ENCODE data around the gene UGT1A3.

Gene UGT1A3

DNA sequence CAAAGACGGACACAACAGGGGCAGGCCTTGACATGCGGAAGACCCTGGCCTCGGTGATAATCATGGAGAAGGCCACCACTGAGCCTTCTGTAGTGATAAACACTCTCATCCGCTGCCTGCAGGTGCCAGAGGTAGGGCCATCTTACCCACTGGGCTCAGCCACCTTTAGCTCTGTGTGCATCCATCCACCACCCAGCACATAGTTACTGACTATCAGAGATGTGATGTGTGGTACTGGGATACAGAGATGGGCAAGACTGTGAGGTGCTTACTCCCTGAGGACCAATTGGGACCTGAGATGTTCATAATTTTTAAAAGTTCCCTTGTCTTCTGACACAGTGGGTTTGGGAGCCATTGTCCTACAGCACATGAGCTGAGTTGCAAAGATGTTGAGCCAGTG is 50.9 kb downstream of the UGT1A3 start:
- Histone ChIP-seq H3K4me3 (replicated peaks; ENCODE audit: insufficient read depth, low read length) (no peak overlapping the region), H3K27me3 (ENCODE audit: insufficient read depth, poor library complexity, severe bottlenecking) (no peaks in the 10 kb centered on the region), H3K27ac (replicated peaks) (no peak overlapping the region)
- TF ChIP-seq, protein P1, sequence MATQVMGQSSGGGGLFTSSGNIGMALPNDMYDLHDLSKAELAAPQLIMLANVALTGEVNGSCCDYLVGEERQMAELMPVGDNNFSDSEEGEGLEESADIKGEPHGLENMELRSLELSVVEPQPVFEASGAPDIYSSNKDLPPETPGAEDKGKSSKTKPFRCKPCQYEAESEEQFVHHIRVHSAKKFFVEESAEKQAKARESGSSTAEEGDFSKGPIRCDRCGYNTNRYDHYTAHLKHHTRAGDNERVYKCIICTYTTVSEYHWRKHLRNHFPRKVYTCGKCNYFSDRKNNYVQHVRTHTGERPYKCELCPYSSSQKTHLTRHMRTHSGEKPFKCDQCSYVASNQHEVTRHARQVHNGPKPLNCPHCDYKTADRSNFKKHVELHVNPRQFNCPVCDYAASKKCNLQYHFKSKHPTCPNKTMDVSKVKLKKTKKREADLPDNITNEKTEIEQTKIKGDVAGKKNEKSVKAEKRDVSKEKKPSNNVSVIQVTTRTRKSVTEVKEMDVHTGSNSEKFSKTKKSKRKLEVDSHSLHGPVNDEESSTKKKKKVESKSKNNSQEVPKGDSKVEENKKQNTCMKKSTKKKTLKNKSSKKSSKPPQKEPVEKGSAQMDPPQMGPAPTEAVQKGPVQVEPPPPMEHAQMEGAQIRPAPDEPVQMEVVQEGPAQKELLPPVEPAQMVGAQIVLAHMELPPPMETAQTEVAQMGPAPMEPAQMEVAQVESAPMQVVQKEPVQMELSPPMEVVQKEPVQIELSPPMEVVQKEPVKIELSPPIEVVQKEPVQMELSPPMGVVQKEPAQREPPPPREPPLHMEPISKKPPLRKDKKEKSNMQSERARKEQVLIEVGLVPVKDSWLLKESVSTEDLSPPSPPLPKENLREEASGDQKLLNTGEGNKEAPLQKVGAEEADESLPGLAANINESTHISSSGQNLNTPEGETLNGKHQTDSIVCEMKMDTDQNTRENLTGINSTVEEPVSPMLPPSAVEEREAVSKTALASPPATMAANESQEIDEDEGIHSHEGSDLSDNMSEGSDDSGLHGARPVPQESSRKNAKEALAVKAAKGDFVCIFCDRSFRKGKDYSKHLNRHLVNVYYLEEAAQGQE (IDR thresholded peaks at IDR 0.05; ENCODE audit: insufficient replicate concordance, low read depth), result no peak
- TF ChIP-seq GABPA (IDR thresholded peaks at IDR 0.05; ENCODE audit: low read depth), result no peak
- TF ChIP-seq, protein P2, sequence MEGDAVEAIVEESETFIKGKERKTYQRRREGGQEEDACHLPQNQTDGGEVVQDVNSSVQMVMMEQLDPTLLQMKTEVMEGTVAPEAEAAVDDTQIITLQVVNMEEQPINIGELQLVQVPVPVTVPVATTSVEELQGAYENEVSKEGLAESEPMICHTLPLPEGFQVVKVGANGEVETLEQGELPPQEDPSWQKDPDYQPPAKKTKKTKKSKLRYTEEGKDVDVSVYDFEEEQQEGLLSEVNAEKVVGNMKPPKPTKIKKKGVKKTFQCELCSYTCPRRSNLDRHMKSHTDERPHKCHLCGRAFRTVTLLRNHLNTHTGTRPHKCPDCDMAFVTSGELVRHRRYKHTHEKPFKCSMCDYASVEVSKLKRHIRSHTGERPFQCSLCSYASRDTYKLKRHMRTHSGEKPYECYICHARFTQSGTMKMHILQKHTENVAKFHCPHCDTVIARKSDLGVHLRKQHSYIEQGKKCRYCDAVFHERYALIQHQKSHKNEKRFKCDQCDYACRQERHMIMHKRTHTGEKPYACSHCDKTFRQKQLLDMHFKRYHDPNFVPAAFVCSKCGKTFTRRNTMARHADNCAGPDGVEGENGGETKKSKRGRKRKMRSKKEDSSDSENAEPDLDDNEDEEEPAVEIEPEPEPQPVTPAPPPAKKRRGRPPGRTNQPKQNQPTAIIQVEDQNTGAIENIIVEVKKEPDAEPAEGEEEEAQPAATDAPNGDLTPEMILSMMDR (IDR thresholded peaks at IDR 0.05; ENCODE audit: insufficient read depth, low read length), result no peak
- TF ChIP-seq POLR2AphosphoS5 (IDR thresholded peaks at IDR 0.05; ENCODE audit: low read depth), result no peak
- no peak for TF ChIP-seq SPI1 (IDR thresholded peaks at IDR 0.05; ENCODE audit: borderline replicate concordance, low read depth)
- DNase-seq (ENCODE audit: low read depth in 1 of 2, low spot score in 1 of 2), result no peak

DNA sequence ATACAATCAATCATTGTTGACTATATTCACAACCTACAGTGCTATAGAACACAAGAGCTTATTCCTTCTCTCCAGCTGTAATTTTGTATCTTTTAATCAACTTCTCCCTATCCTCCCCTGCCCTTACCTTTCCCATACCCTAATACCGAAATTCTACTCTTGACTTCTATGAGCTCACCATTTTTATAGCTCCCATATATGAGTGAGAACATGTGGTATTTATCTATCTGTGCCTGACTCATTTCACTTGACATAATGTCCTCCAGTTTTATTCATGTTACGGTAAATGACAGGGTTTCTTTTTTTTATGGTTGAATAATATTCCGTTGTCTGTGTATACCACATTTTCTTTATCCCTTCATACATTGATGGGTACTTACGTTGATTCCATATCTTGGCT is 51.9 kb downstream of the UGT1A3 start:
- no peak overlapping the region for H3K27ac ChIP-seq (replicated peaks)
- H3K27me3 ChIP-seq (ENCODE audit: insufficient read depth, poor library complexity, severe bottlenecking), result no peaks in the 10 kb centered on the region
- TF ChIP-seq GABPA (IDR thresholded peaks at IDR 0.05; ENCODE audit: low read depth), result no peak
- TF ChIP-seq, protein P1 (IDR thresholded peaks at IDR 0.05; ENCODE audit: insufficient replicate concordance, low read depth), result no peak
- TF ChIP-seq, protein P2 (IDR thresholded peaks at IDR 0.05; ENCODE audit: insufficient read depth, low read length), result no peak
- H3K4me3 ChIP-seq (replicated peaks; ENCODE audit: insufficient read depth, low read length), result no peak overlapping the region
- DNase-seq (ENCODE audit: low read depth in 1 of 2, low spot score in 1 of 2), result no peak

DNA sequence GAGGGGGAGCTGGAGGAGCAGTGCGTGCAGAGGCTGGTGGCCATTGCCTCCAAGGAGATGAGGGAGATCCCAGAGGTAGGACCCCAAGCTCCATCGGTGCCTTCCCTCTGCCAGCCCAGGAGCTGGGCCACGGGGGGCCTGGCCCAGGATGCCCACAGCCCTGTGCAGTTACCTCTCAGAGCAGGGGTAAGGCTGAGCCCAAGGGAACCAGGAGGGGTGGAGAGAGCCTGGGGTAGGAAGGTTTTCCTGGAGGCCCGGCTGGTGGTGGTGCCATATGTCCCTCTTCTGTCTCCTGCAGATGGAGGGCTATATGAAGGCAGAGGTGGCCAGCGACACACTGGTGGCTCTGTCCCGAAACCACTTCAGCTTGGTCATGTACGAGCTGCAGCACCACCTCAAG is 60.7 kb downstream of the UGT1A3 start:
- Histone ChIP-seq H3K4me3 (replicated peaks; ENCODE audit: insufficient read depth, low read length) (no peak overlapping the region), H3K27me3 (ENCODE audit: insufficient read depth, poor library complexity, severe bottlenecking) (no peaks in the 10 kb centered on the region), H3K27ac (replicated peaks) (no peak overlapping the region)
- no peak for TF ChIP-seq GABPA (IDR thresholded peaks at IDR 0.05; ENCODE audit: low read depth)
- TF ChIP-seq, protein P2 (IDR thresholded peaks at IDR 0.05; ENCODE audit: insufficient read depth, low read length), result no peak
- no peak for TF ChIP-seq SPI1 (IDR thresholded peaks at IDR 0.05; ENCODE audit: borderline replicate concordance, low read depth)
- no peak for TF ChIP-seq POLR2AphosphoS5 (IDR thresholded peaks at IDR 0.05; ENCODE audit: low read depth)
- TF ChIP-seq, protein P1 (IDR thresholded peaks at IDR 0.05; ENCODE audit: insufficient replicate concordance, low read depth), result no peak
- no peak for DNase-seq (ENCODE audit: low read depth in 1 of 2, low spot score in 1 of 2)
